Fibroblast of skin of right biceps (primary cell): ENCODE measurements around the gene SUPT5H.

Source experiments
- DNase-seq: peaks from one replicate; pipeline ENCODE4 v3.0.0-alpha.2; 2013

Gene SUPT5H

GRCh38 chr19:39409208-39410016 is 36.0 kb upstream of the SUPT5H start:
- peak; percentile 73 for DNase-seq

GRCh38 chr19:39410017-39410830 is 35.2 kb upstream of the SUPT5H start:
- DNase-seq = peak; percentile 63

- DNase-seq = no peak
These were observed 34.6 kb upstream of the SUPT5H start for GRCh38 chr19:39410831-39411080.

GRCh38 chr19:39411081-39411831 is 34.1 kb upstream of the SUPT5H start:
- peak; percentile 25 for DNase-seq

GRCh38 chr19:39411832-39412099 is 33.6 kb upstream of the SUPT5H start:
- peak; percentile 91 for DNase-seq

- peak; percentile 100 for DNase-seq
These were observed 33.1 kb upstream of the SUPT5H start, which contains the start of gene PLEKHG2 for GRCh38 chr19:39412100-39412866. Gene PLEKHG2 (plus strand): TSS chr19:39412669. CDS start chr19:39414087, 1,418 bp downstream.

- no peak for DNase-seq
These were observed 32.5 kb upstream of the SUPT5H start for GRCh38 chr19:39412867-39413271.

- DNase-seq = peak; percentile 75
These were observed 32.0 kb upstream of the SUPT5H start for GRCh38 chr19:39413272-39413910.

GRCh38 chr19:39413911-39414608 is 31.3 kb upstream of the SUPT5H start:
- no peak for DNase-seq

- no peak for DNase-seq
These were observed 30.0 kb upstream of the SUPT5H start for GRCh38 chr19:39415111-39416046.

- no peak for DNase-seq
These were observed 28.9 kb upstream of the SUPT5H start for GRCh38 chr19:39416152-39417120.

GRCh38 chr19:39417463-39418181 is 27.8 kb upstream of the SUPT5H start:
- no peak for DNase-seq

- no peak for DNase-seq
These were observed 26.4 kb upstream of the SUPT5H start for GRCh38 chr19:39419003-39419402.

GRCh38 chr19:39420769-39421168 is 24.6 kb upstream of the SUPT5H start:
- DNase-seq = no peak

GRCh38 chr19:39422020-39422419 is 23.4 kb upstream of the SUPT5H start:
- no peak for DNase-seq

- no peak for DNase-seq
These were observed 21.9 kb upstream of the SUPT5H start for GRCh38 chr19:39423258-39424086.

GRCh38 chr19:39424934-39425333 is 20.4 kb upstream of the SUPT5H start:
- no peak for DNase-seq

GRCh38 chr19:39425744-39426143 is 19.6 kb upstream of the SUPT5H start:
- DNase-seq = no peak
